Measurements from ENCODE around the gene COL23A1.

GRCh38 chr5:178230879-178231538, 359.2 kb downstream of the COL23A1 start:
- TF ChIP-seq CTCF (IDR thresholded peaks at IDR 0.05) (no peak), POLR2A (IDR thresholded peaks at IDR 0.05; ENCODE audit: low read depth) (no peak), EP300 (IDR thresholded peaks at IDR 0.05) (no peak)
